Activated CD8-positive, alpha-beta memory T cell treated with anti-CD3 and anti-CD28 coated beads, Interleukin-2, amount 50 U/mL, for 1 hour (primary cell): Measurements from ENCODE around the gene STX16.

Experiments used
- DNase-seq: peaks from one replicate; pipeline ENCODE4 v3.0.0-alpha.2; 2020; ENCODE audit errors: extremely low read depth

Gene STX16

GRCh38 chr20:58697201-58697866, 46.3 kb downstream of the STX16 start:
- DNase-seq = no peak

GRCh38 chr20:58697867-58698703, 47.0 kb downstream of the STX16 start:
- no peak for DNase-seq

DNA sequence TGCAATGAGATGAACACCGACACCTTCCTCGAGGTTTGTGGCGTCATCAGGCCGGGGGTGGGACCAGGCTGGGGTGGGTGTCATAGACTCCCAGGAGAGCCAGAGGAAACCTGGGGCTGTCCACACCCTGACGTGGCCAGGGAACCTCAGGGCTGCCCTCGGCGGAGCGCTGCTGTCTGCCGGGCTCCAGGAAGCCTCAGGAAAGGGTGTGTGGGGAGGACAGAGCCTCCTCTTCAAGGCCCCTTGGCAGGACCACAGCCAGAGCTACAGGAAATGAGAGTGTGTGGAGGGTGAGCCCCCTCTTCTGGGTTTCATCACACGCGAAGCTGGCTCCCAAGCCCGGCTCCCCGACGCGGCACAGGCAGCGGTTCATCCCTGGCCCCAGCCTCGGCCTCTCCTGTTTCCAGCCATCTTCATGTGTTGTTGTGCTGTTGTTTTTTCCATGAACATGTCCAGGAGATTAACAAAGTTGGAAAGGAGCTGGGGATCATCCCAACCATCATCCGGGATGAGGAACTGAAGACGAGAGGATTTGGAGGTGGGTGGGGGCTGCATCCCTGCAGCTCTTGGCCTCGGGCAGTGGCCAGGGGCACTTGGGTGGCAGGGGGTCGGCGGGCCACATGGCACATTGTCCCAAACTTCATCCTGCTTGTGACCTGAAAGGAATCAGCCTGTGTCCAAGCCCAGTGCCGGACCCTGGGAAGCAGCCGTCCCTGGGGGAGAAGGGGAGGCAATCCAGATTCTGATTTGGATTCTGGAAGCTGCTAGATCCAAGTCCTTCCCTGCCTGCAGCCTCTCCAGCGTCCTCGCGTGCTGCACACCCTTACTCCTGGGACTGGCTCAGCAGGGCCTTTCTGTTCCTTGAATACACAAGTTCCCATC, 47.9 kb downstream of the STX16 start:
- DNase-seq = no peak

- DNase-seq = no peak
Observed at GRCh38 chr20:58699623-58700107, 48.6 kb downstream of the STX16 start.

DNA sequence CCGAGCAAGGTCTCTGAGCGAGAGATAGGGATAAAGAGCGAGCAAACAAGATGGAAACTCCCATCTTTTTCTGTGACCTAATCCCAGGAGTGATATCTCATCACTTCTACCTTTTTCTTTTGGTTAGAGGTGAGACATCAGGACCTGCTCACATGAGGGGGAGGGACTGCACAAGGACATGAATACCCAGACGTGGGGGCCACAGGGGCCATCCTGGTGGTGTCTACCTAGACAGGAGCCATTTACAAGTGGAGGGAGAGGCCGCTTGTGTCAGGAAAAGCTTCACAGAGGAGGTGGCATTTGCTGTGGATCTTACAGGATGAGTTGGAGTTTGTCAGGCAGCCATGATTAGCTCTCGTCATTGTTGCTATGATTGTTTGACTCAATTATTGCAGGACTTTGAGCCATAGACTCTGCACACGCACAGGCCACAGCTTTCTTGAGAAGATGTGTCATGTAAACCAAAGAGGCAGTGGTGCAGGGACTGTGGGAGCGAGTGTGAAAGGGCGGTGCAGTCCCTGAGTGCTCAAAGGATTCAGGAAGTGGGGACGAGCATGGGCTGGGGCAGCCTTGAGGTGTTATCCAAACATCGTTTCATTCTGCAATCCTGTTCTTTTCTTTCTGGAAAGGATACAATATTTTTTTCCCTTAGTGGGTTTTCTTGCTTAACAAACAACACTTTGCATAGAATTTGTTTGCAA, 49.2 kb downstream of the STX16 start:
- DNase-seq = no peak

DNA sequence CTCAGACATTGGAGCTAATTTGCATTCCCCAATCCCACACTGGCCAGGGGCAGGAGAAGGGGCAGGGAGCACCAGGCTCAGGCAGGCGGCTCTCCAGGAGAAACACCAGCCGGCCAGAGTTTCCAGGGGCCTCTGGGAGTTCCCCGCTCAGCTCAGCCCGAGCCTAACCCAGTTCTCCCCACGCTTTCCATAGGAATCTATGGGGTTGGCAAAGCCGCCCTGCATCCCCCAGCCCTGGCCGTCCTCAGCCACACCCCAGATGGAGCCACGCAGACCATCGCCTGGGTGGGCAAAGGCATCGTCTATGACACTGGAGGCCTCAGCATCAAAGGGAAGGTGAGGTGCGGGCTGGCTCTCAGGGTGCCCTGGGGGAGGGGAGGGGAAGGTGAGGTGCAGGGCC, 49.7 kb downstream of the STX16 start:
- no peak for DNase-seq

GRCh38 chr20:58701431-58702160, 50.5 kb downstream of the STX16 start:
- no peak for DNase-seq

- DNase-seq = no peak
Observed at GRCh38 chr20:58702161-58702510, 51.1 kb downstream of the STX16 start.

DNA sequence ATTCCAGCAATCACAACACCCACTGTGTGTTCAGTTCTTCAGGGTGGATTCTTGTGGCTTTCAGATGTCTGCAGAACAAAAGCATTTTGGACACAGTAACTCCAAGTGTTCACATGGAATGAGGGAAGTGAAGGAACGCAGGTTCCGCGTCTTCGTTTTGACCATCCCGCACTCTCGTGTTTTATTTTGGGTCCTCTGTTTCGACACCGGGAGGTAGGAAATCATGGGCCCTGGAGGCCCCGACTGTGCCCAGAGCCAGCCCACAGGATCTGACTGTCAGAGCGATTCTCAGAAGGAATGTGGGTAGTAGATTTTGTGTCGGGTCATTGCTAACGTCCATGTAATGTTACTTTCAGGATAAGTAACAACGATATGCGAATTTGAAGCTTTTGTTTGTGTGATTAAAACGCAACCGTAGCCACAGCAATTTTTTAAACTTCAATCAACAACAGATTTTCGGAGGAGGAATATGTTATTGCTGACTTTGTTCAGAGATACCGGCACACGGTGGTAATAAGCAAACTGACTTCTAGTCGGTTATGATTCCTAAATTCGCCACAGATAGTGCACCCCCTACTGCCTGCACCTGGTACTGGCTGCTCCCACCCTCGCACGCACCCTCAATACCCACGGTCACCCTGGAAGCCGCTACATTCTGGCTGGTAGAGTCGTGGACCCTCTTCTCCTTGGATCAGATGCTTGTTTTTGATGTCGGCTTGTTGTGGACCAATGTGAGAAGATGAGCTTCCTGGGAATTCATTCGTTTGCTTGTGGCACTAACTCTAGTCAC, 52.0 kb downstream of the STX16 start:
- no peak for DNase-seq

DNA sequence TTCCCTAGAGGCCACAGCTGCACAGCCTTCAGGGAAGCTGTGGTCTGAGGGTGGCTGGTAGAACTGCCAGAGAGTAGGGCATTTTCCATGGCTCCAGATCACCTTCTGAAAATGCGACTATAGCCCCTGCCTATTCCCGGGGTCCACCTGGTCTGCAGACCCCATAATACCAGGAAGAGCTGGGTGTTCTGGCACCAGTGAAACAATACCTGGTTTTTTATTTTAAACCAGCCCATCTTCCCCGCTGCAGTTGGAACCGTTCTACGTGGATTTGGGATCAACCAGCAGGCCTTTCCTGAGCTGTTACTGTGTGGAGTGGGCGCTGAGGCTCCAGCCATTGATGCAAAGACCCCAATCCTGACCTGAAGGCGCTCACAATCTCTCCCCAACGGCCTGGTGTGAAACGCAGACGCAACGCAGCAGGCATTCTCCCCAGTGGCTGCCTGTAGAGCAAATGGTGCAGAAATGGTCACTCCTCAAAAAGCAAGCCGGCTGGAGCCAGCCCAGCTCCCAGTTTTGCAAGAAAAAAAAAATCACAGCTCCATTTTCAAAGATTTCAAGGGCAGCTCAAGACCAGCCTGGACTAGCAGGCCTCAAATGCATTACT, 52.8 kb downstream of the STX16 start:
- no peak for DNase-seq

- no peak for DNase-seq
Observed at GRCh38 chr20:58705208-58705926, 54.3 kb downstream of the STX16 start.

DNA sequence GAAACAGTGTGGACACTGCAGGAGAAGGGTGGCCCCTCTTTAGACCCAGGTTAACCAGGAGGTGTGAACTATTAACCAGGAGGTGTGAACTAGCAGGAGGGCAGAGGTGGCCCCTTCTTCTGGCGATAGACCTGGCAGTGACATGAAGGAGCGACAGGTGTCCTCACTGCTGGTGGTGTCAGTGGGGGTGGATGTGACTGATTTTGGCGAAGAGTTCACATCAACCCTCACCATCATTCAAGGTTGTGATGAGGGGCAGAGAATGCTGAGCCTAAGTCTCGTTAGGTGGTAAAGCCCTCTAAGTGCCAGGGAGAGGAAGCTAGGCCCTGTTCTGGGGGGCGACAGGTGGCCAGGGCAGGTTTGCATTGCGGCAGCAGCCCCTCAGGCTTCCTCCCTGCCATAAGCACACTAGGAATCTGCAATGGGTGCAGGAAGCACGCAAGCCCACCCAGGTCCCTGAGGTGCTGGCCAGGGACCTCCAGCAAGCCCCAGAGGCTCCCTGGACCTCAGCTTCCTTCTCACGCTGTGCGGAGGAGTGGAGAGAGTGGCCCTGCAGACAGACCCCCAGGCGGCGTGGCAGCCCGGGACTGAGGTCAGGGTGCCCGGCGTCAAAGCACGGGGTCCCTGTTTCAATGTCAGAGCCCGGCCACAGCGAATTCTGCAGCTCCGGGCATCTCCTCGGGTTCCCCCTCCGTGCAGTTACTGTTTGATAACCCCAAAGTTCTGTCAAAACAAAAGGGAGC, 55.2 kb downstream of the STX16 start:
- no peak for DNase-seq

GRCh38 chr20:58706975-58707681, 56.0 kb downstream of the STX16 start:
- no peak for DNase-seq

DNA sequence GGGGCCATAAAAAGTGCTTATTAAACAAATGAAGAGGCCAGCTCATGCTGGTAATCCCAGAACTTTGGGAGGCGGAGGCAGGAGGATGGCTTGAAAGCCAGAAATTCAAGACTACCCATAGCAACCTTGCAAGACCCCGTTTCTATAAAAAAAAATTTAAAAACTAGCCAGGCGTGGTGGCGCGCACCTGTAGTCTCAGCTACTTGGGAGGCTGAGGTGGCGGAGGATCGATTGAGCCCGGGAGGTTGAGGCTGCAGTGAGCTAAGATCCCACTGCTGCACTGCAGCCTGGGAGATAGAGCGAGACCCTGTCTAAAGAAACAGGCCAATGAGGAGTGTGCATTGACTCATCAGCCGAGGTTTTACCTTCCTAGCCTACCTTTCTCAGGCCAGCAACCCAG, 56.7 kb downstream of the STX16 start:
- no peak for DNase-seq

- no peak for DNase-seq
Observed at GRCh38 chr20:58708246-58708931, 57.3 kb downstream of the STX16 start.

GRCh38 chr20:58709013-58709702, 58.1 kb downstream of the STX16 start:
- DNase-seq = no peak

GRCh38 chr20:58709703-58710039, 58.6 kb downstream of the STX16 start:
- DNase-seq = no peak
